Fibroblast of mammary gland (primary cell): Measurements from ENCODE around the gene SP140L.
"Not testable (repeated sequence)": the region's sequence is repeated elsewhere in the genome, so short reads cannot be mapped to it uniquely, and the experiment has no call there.

ENCODE experiments used
- DNase-seq: peaks from one replicate; pipeline ENCODE4 v3.0.0-alpha.2; 2010; ENCODE audit warnings: low read depth
- H3K4me3 ChIP-seq: 2 replicates; pipeline ENCODE4 v1.5.1; 2011; ENCODE audit warnings: low read depth, mild to moderate bottlenecking, low read length, moderate library complexity; ENCODE audit not compliant: control insufficient read depth
- CTCF ChIP-seq: conservative IDR thresholded peaks from 2 replicates; pipeline ENCODE4 v1.5.1; 2011; ENCODE audit warnings: low read depth, low read length, inconsistent platforms; ENCODE audit not compliant: control insufficient read depth, insufficient read depth

SP140L gene

GRCh38 chr2:230434677-230435324 lies 107.8 kb downstream of the SP140L start:
- DNase-seq, result peak; percentile 58
- no peak overlapping the region for H3K4me3 ChIP-seq
- TF ChIP-seq CTCF, result no peak

GRCh38 chr2:230435431-230435830 lies 108.4 kb downstream of the SP140L start:
- no peak for TF ChIP-seq CTCF
- no peak overlapping the region for H3K4me3 ChIP-seq
- no peak for DNase-seq

GRCh38 chr2:230439121-230439520 lies 112.1 kb downstream of the SP140L start:
- DNase-seq, H3K4me3 ChIP-seq: not testable (repeated sequence)

GRCh38 chr2:230439590-230439989 lies 112.6 kb downstream of the SP140L start:
- DNase-seq, result no peak
- no peak overlapping the region for H3K4me3 ChIP-seq

GRCh38 chr2:230441227-230441897 lies 114.4 kb downstream of the SP140L start:
- H3K4me3 ChIP-seq, result no peak overlapping the region
- DNase-seq, result peak; percentile 57
- TF ChIP-seq CTCF, result no peak

More at GRCh38 chr2:230439590-230439989, 112.6 kb downstream of the SP140L start:
- no peak for TF ChIP-seq CTCF

- peak; percentile 66 for DNase-seq
- H3K4me3 ChIP-seq, result no peak overlapping the region
- no peak for TF ChIP-seq CTCF
Measured at GRCh38 chr2:230443541-230443940, 116.5 kb downstream of the SP140L start.

GRCh38 chr2:230444832-230445231 lies 117.8 kb downstream of the SP140L start:
- DNase-seq, result no peak
- H3K4me3 ChIP-seq, result no peak overlapping the region
- no peak for TF ChIP-seq CTCF
